SK-N-MC (cell line): ENCODE results near the gene DAPK1.

Experiments used
- DNase-seq: peaks from one replicate; pipeline ENCODE4 v3.0.0-alpha.2; 2011; ENCODE audit warnings: low read depth, low spot score
- H3K27ac ChIP-seq: fragments of 200-600 bp; sonication (generic); 2 replicates; pipeline ENCODE4 v1.5.1; 2016; ENCODE audit warnings: mixed run types
- H3K36me3 ChIP-seq: fragments of 200-600 bp; sonication (generic); 2 replicates; pipeline ENCODE4 v1.6.1; 2017; ENCODE audit warnings: antibody characterized with exemption, low read length, mixed read lengths; ENCODE audit not compliant: insufficient read depth
- H3K4me3 ChIP-seq: fragments of 200-600 bp; sonication (generic); 2 replicates; pipeline ENCODE4 v1.5.1; 2016
- H3K9ac ChIP-seq: fragments of 200-600 bp; sonication (generic); 2 replicates; pipeline ENCODE4 v1.8.0; 2017; ENCODE audit warnings: mixed run types, mixed read lengths; ENCODE audit not compliant: insufficient read length
- H3K9me3 ChIP-seq: fragments of 200-600 bp; sonication (generic); 2 replicates; pipeline ENCODE4 v1.6.1; 2017; ENCODE audit warnings: low read depth, mild to moderate bottlenecking, antibody characterized with exemption, low read length, moderate library complexity, mixed read lengths
- EZH2 ChIP-seq: fragments of 200-600 bp; sonication (generic); IDR thresholded peaks from one replicate; pipeline ENCODE4 v1.6.1; 2017; ENCODE audit warnings: antibody characterized with exemption
- FOXP2 ChIP-seq: optimal IDR thresholded peaks from 2 replicates; pipeline ENCODE3; 2011; ENCODE audit warnings: mild to moderate bottlenecking, moderate library complexity; ENCODE audit not compliant: insufficient read depth; ENCODE audit errors: extremely low read length, control extremely low read depth
- POLR2AphosphoS5 ChIP-seq: IDR thresholded peaks from 2 replicates; pipeline ENCODE4 v1.6.1; 2012; ENCODE audit warnings: mild to moderate bottlenecking, low read depth, low read length, borderline replicate concordance

The DAPK1 gene

GRCh38 chr9:87507576-87507975 lies 9.9 kb downstream of the DAPK1 start:
- Histone ChIP-seq H3K36me3 (peaks cover 65% of the 10 kb centered on the region), H3K9ac (no peak overlapping the region), H3K9me3 (0 out of 2 replicates have a peak, but pooled peaks cover 7% of the 10 kb centered on the region), H3K27ac (no peak overlapping the region), H3K4me3 (no peak overlapping the region)
- no peak for TF ChIP-seq POLR2AphosphoS5
- no peak for TF ChIP-seq FOXP2
- no peak for TF ChIP-seq EZH2
- DNase-seq = no peak

- peak overlapping the region; percentile 74 for H3K4me3 ChIP-seq
- H3K36me3 ChIP-seq = peaks cover 48% of the 10 kb centered on the region
- no peak for DNase-seq
- 0 out of 2 replicates have a peak, but pooled peaks cover 7% of the 10 kb centered on the region for H3K9me3 ChIP-seq
- H3K9ac ChIP-seq = no peak overlapping the region
- TF ChIP-seq FOXP2 (no peak), EZH2 (no peak), POLR2AphosphoS5 (no peak)
- peak overlapping the region; percentile 93 for H3K27ac ChIP-seq
Observed at GRCh38 chr9:87510252-87510683, 12.6 kb downstream of the DAPK1 start.

- H3K36me3 ChIP-seq = peaks cover 29% of the 10 kb centered on the region
- no peaks in the 10 kb centered on the region for H3K9me3 ChIP-seq
- H3K9ac ChIP-seq = no peak overlapping the region
- H3K4me3 ChIP-seq = no peak overlapping the region
- TF ChIP-seq EZH2 (no peak), FOXP2 (no peak), POLR2AphosphoS5 (no peak)
- H3K27ac ChIP-seq = no peak overlapping the region
- DNase-seq = no peak
Observed at GRCh38 chr9:87512311-87512710, 14.6 kb downstream of the DAPK1 start.

GRCh38 chr9:87513161-87513560 lies 15.5 kb downstream of the DAPK1 start:
- H3K4me3 ChIP-seq = no peak overlapping the region
- peaks cover 28% of the 10 kb centered on the region for H3K36me3 ChIP-seq
- H3K27ac ChIP-seq = no peak overlapping the region
- no peak for DNase-seq
- TF ChIP-seq POLR2AphosphoS5 (no peak), FOXP2 (no peak), EZH2 (no peak)
- H3K9ac ChIP-seq = no peak overlapping the region
- no peaks in the 10 kb centered on the region for H3K9me3 ChIP-seq

GRCh38 chr9:87513880-87514535 lies 16.3 kb downstream of the DAPK1 start:
- no peak for TF ChIP-seq EZH2
- TF ChIP-seq FOXP2 = no peak
- no peak for TF ChIP-seq POLR2AphosphoS5
- DNase-seq = no peak
- Histone ChIP-seq H3K36me3 (peaks cover 28% of the 10 kb centered on the region), H3K9ac (no peak overlapping the region), H3K9me3 (no peaks in the 10 kb centered on the region), H3K4me3 (no peak overlapping the region), H3K27ac (no peak overlapping the region)

- DNase-seq = no peak
- no peak overlapping the region for H3K9ac ChIP-seq
- 0 out of 2 replicates have a peak overlapping the region, but pooled peaks have one; percentile 1 for H3K4me3 ChIP-seq
- H3K36me3 ChIP-seq = peaks cover 28% of the 10 kb centered on the region
- 0 out of 2 replicates have a peak overlapping the region, but pooled peaks have one; percentile 4 for H3K27ac ChIP-seq
- H3K9me3 ChIP-seq = no peaks in the 10 kb centered on the region
- no peak for TF ChIP-seq EZH2
- TF ChIP-seq FOXP2 = no peak
- TF ChIP-seq POLR2AphosphoS5 = no peak
Observed at GRCh38 chr9:87515006-87515405, 17.3 kb downstream of the DAPK1 start.

GRCh38 chr9:87515588-87516221 lies 18.0 kb downstream of the DAPK1 start:
- TF ChIP-seq POLR2AphosphoS5 (no peak), EZH2 (no peak), FOXP2 (no peak)
- Histone ChIP-seq H3K9me3 (no peaks in the 10 kb centered on the region), H3K4me3 (no peak overlapping the region), H3K9ac (no peak overlapping the region), H3K27ac (no peak overlapping the region), H3K36me3 (peaks cover 23% of the 10 kb centered on the region)
- no peak for DNase-seq

GRCh38 chr9:87516222-87516925 lies 18.7 kb downstream of the DAPK1 start:
- Histone ChIP-seq H3K27ac (peak overlapping the region; percentile 64; the same call in 1 of the 2 replicates), H3K9me3 (no peaks in the 10 kb centered on the region), H3K4me3 (peak overlapping the region; percentile 55), H3K9ac (no peak overlapping the region), H3K36me3 (peaks cover 20% of the 10 kb centered on the region)
- TF ChIP-seq FOXP2 = no peak
- no peak for TF ChIP-seq EZH2
- TF ChIP-seq POLR2AphosphoS5 = no peak; the same call in 1 of the 2 replicates
- DNase-seq = no peak
